NCI-H1417 treated with DMSO at 0.1 percent for 48 hours (cell line): ENCODE measurements around the gene CD7.

Experiments used
- DNase-seq: peaks from one replicate; lab custom pipeline; 2025; lab: John Stamatoyannopoulos, UW

The CD7 gene

GRCh38 chr17:82277851-82278250 is 39.6 kb downstream of the CD7 start:
- DNase-seq, result no peak

- no peak for DNase-seq
Observed at GRCh38 chr17:82276938-82277337, 40.5 kb downstream of the CD7 start.

- no peak for DNase-seq
Observed at GRCh38 chr17:82275326-82275725, 42.1 kb downstream of the CD7 start.

GRCh38 chr17:82274134-82275020 is 43.0 kb downstream of the CD7 start:
- DNase-seq, result no peak

- DNase-seq, result peak; percentile 43
Observed at GRCh38 chr17:82273327-82274133, 43.9 kb downstream of the CD7 start, which contains the start of gene CSNK1D. Gene CSNK1D, minus strand, starts transcription at chr17:82273700. Its CDS starts 319 bp downstream, at chr17:82273381.

GRCh38 chr17:82272495-82273326 is 44.7 kb downstream of the CD7 start:
- no peak for DNase-seq

GRCh38 chr17:82271401-82271800 is 46.0 kb downstream of the CD7 start:
- no peak for DNase-seq

- no peak for DNase-seq
Observed at GRCh38 chr17:82270651-82271050, 46.8 kb downstream of the CD7 start.

GRCh38 chr17:82269882-82270500 is 47.4 kb downstream of the CD7 start:
- DNase-seq, result no peak

GRCh38 chr17:82269138-82269881 is 48.1 kb downstream of the CD7 start:
- no peak for DNase-seq

GRCh38 chr17:82267575-82268379 is 49.6 kb downstream of the CD7 start:
- DNase-seq, result no peak

GRCh38 chr17:82266142-82266541 is 51.3 kb downstream of the CD7 start:
- DNase-seq, result no peak
